ENCODE measurements around the gene TXN2.
"Not testable (repeated sequence)": the region's sequence is repeated elsewhere in the genome, so short reads cannot be mapped to it uniquely, and the experiment has no call there.

The TXN2 gene

GRCh38 chr22:36460202-36460601 lies 21.2 kb downstream of the TXN2 start:
- in situ Hi-C loops (cut with MboI; ENCODE audit: low sequenced_read_pairs), result no loop called here

GRCh38 chr22:36457688-36458450 lies 23.6 kb downstream of the TXN2 start:
- in situ Hi-C loops (cut with MboI; ENCODE audit: low sequenced_read_pairs), result no loop called here

- in situ Hi-C loops (cut with MboI; ENCODE audit: low sequenced_read_pairs), result no loop called here
Observed at GRCh38 chr22:36456464-36456845, 25.0 kb downstream of the TXN2 start.

- in situ Hi-C loops (cut with MboI; ENCODE audit: low sequenced_read_pairs), result no loop called here
Observed at GRCh38 chr22:36455571-36456463, 25.6 kb downstream of the TXN2 start.

GRCh38 chr22:36454916-36455570 lies 26.4 kb downstream of the TXN2 start:
- in situ Hi-C loops (cut with MboI; ENCODE audit: low sequenced_read_pairs), result no loop called here

GRCh38 chr22:36453855-36454378 lies 27.5 kb downstream of the TXN2 start:
- in situ Hi-C loops (cut with MboI; ENCODE audit: low sequenced_read_pairs), result no loop called here

GRCh38 chr22:36452978-36453607 lies 28.3 kb downstream of the TXN2 start:
- in situ Hi-C loops (cut with MboI; ENCODE audit: low sequenced_read_pairs), result not testable (repeated sequence)

GRCh38 chr22:36452250-36452977 lies 29.0 kb downstream of the TXN2 start:
- in situ Hi-C loops (cut with MboI; ENCODE audit: low sequenced_read_pairs), result no loop called here

GRCh38 chr22:36450923-36451322 lies 30.5 kb downstream of the TXN2 start:
- in situ Hi-C loops (cut with MboI; ENCODE audit: low sequenced_read_pairs), result not testable (repeated sequence)

GRCh38 chr22:36449596-36450175 lies 31.8 kb downstream of the TXN2 start:
- in situ Hi-C loops (cut with MboI; ENCODE audit: low sequenced_read_pairs), result no loop called here

- in situ Hi-C loops (cut with MboI; ENCODE audit: low sequenced_read_pairs), result no loop called here
Observed at GRCh38 chr22:36447632-36448031, 33.8 kb downstream of the TXN2 start.

GRCh38 chr22:36445158-36445668 lies 36.2 kb downstream of the TXN2 start:
- in situ Hi-C loops (cut with MboI; ENCODE audit: low sequenced_read_pairs), result no loop called here

GRCh38 chr22:36443198-36443770 lies 38.2 kb downstream of the TXN2 start:
- in situ Hi-C loops (cut with MboI; ENCODE audit: low sequenced_read_pairs), result no loop called here

GRCh38 chr22:36442506-36443197 lies 38.8 kb downstream of the TXN2 start:
- in situ Hi-C loops (cut with MboI; ENCODE audit: low sequenced_read_pairs), result no loop called here

- in situ Hi-C loops (cut with MboI; ENCODE audit: low sequenced_read_pairs), result no loop called here
Observed at GRCh38 chr22:36440429-36441002, 40.9 kb downstream of the TXN2 start.

- in situ Hi-C loops (cut with MboI; ENCODE audit: low sequenced_read_pairs), result no loop called here
Observed at GRCh38 chr22:36439481-36440271, 41.8 kb downstream of the TXN2 start.
